ENCODE data around the gene KDM4D. TPM values are rescaled to one million over a fixed set of nuclear protein-coding genes. Genes with fewer than 3 reads are reported as not detected.

KDM4D gene
- total RNA-seq, 1 donor from 2014 or later, result 3.2 TPM

GRCh38 chr11:94993400-94993943, 20.0 kb downstream of the KDM4D start:
- no peak overlapping the region for H3K27ac Mint-ChIP-seq (ENCODE audit: unreplicated experiment)
- H3K9me3 Mint-ChIP-seq, result no peaks in the 10 kb centered on the region

GRCh38 chr11:94997437-94997836, 23.9 kb downstream of the KDM4D start:
- Mint-ChIP-seq H3K27ac (ENCODE audit: unreplicated experiment) (no peak overlapping the region), H3K4me1 (no peaks in the 10 kb centered on the region), H3K36me3 (ENCODE audit: low read depth) (peaks cover 12% of the 10 kb centered on the region), H3K4me3 (no peak overlapping the region), H3K27me3 (ENCODE audit: low read depth) (no peaks in the 10 kb centered on the region), H3K9me3 (peaks cover 3% of the 10 kb centered on the region)
- TF ChIP-seq, protein P1, sequence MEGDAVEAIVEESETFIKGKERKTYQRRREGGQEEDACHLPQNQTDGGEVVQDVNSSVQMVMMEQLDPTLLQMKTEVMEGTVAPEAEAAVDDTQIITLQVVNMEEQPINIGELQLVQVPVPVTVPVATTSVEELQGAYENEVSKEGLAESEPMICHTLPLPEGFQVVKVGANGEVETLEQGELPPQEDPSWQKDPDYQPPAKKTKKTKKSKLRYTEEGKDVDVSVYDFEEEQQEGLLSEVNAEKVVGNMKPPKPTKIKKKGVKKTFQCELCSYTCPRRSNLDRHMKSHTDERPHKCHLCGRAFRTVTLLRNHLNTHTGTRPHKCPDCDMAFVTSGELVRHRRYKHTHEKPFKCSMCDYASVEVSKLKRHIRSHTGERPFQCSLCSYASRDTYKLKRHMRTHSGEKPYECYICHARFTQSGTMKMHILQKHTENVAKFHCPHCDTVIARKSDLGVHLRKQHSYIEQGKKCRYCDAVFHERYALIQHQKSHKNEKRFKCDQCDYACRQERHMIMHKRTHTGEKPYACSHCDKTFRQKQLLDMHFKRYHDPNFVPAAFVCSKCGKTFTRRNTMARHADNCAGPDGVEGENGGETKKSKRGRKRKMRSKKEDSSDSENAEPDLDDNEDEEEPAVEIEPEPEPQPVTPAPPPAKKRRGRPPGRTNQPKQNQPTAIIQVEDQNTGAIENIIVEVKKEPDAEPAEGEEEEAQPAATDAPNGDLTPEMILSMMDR (conservative IDR thresholded peaks at IDR 0.05), result peak; percentile 39
- no peak for DNase-seq (ENCODE audit: low read depth, low spot score)

More at GRCh38 chr11:94993400-94993943, 20.0 kb downstream of the KDM4D start:
- Mint-ChIP-seq H3K4me1 (no peaks in the 10 kb centered on the region), H3K27me3 (ENCODE audit: low read depth) (no peaks in the 10 kb centered on the region), H3K4me3 (no peak overlapping the region), H3K36me3 (ENCODE audit: low read depth) (peaks cover 4% of the 10 kb centered on the region)
- TF ChIP-seq, protein P1 (conservative IDR thresholded peaks at IDR 0.05), result no peak
- no peak for DNase-seq (ENCODE audit: low read depth, low spot score)

DNA sequence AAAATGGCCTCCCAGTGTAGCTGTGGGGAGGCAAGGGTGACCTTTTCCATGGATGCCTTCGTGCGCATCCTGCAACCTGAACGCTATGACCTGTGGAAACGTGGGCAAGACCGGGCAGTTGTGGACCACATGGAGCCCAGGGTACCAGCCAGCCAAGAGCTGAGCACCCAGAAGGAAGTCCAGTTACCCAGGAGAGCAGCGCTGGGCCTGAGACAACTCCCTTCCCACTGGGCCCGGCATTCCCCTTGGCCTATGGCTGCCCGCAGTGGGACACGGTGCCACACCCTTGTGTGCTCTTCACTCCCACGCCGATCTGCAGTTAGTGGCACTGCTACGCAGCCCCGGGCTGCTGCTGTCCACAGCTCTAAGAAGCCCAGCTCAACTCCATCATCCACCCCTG, 24.8 kb downstream of the KDM4D start:
- Mint-ChIP-seq H3K4me1 (no peaks in the 10 kb centered on the region), H3K4me3 (no peak overlapping the region), H3K36me3 (ENCODE audit: low read depth) (peaks cover 12% of the 10 kb centered on the region), H3K27ac (ENCODE audit: unreplicated experiment) (no peak overlapping the region), H3K9me3 (peaks cover 3% of the 10 kb centered on the region), H3K27me3 (ENCODE audit: low read depth) (no peaks in the 10 kb centered on the region)
- TF ChIP-seq, protein P1 (conservative IDR thresholded peaks at IDR 0.05), result no peak
- no peak for DNase-seq (ENCODE audit: low read depth, low spot score)

GRCh38 chr11:95003716-95004115, 30.2 kb downstream of the KDM4D start:
- TF ChIP-seq, protein P1 (conservative IDR thresholded peaks at IDR 0.05), result no peak
- H3K4me1 Mint-ChIP-seq, result no peaks in the 10 kb centered on the region
- H3K4me3 Mint-ChIP-seq, result no peak overlapping the region
- no peaks in the 10 kb centered on the region for H3K27me3 Mint-ChIP-seq (ENCODE audit: low read depth)
- no peak for DNase-seq (ENCODE audit: low read depth, low spot score)
- no peak overlapping the region for H3K27ac Mint-ChIP-seq (ENCODE audit: unreplicated experiment)
- H3K9me3 Mint-ChIP-seq, result peaks cover 7% of the 10 kb centered on the region
- H3K36me3 Mint-ChIP-seq (ENCODE audit: low read depth), result peaks cover 10% of the 10 kb centered on the region

DNA sequence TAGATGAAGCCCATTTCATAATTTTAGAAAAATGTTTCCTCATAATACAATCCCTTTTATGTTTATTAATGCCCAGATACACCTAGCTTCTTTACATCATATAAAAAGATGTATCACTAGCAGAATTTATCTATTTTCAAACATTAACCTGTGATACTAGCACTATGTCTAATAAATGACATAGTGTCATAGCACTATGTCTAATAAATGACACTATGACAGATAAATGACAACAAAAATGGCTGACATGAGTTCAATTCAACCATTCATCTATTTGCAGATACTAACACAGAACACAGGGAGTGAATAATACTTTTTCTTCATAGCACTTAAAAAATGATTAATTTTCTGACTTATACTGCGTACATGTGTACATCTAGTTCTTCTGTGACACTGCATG, 32.1 kb downstream of the KDM4D start:
- no peak overlapping the region for H3K4me3 Mint-ChIP-seq
- H3K4me1 Mint-ChIP-seq, result no peaks in the 10 kb centered on the region
- TF ChIP-seq, protein P1 (conservative IDR thresholded peaks at IDR 0.05), result no peak
- no peak overlapping the region for H3K27ac Mint-ChIP-seq (ENCODE audit: unreplicated experiment)
- no peak for DNase-seq (ENCODE audit: low read depth, low spot score)
- peaks cover 4% of the 10 kb centered on the region for H3K9me3 Mint-ChIP-seq
- H3K27me3 Mint-ChIP-seq (ENCODE audit: low read depth), result no peaks in the 10 kb centered on the region
- peaks cover 2% of the 10 kb centered on the region for H3K36me3 Mint-ChIP-seq (ENCODE audit: low read depth)

Measured in neural crest cell (in vitro differentiated cells).